NCI-H345 treated with DMSO at 0.1 percent for 48 hours (cell line): ENCODE results near the gene ACY1.

Experiments used
- DNase-seq: peaks from one replicate; lab custom pipeline; 2025; ENCODE audit not compliant: unreplicated experiment; lab: John Stamatoyannopoulos, UW

ACY1 gene

GRCh38 chr3:51962854-51963530 is 20.3 kb upstream of the ACY1 start:
- DNase-seq: no peak

GRCh38 chr3:51963951-51964451 is 19.3 kb upstream of the ACY1 start:
- no peak for DNase-seq

GRCh38 chr3:51964521-51964920 is 18.8 kb upstream of the ACY1 start:
- DNase-seq: no peak

- DNase-seq: no peak
Measured at GRCh38 chr3:51966016-51966415, 17.3 kb upstream of the ACY1 start.

- no peak for DNase-seq
Measured at GRCh38 chr3:51966486-51966885, 16.8 kb upstream of the ACY1 start.

GRCh38 chr3:51966922-51967383 is 16.4 kb upstream of the ACY1 start:
- no peak for DNase-seq

- DNase-seq: no peak
Measured at GRCh38 chr3:51967384-51968169, 15.8 kb upstream of the ACY1 start, which contains the start of gene PCBP4. Gene PCBP4 (minus strand): TSS chr3:51967454. CDS start chr3:51961240, 6,214 bp downstream.

GRCh38 chr3:51968170-51968775 is 15.1 kb upstream of the ACY1 start:
- no peak for DNase-seq

GRCh38 chr3:51968883-51969678 is 14.3 kb upstream of the ACY1 start:
- no peak for DNase-seq

- DNase-seq: no peak
Measured at GRCh38 chr3:51969841-51970240, 13.5 kb upstream of the ACY1 start.

GRCh38 chr3:51970606-51971300 is 12.6 kb upstream of the ACY1 start:
- no peak for DNase-seq

GRCh38 chr3:51971350-51971749 is 12.0 kb upstream of the ACY1 start:
- no peak for DNase-seq

GRCh38 chr3:51974277-51974962 is 8.9 kb upstream of the ACY1 start:
- no peak for DNase-seq

GRCh38 chr3:51974963-51975851 is 8.1 kb upstream of the ACY1 start, which contains the start of gene ABHD14A:
Gene ABHD14A (plus strand): TSS chr3:51975064. CDS start chr3:51975136, 72 bp downstream.
- DNase-seq: no peak

GRCh38 chr3:51975852-51976549 is 7.3 kb upstream of the ACY1 start:
- DNase-seq: no peak

GRCh38 chr3:51977446-51978142 is 5.7 kb upstream of the ACY1 start:
- no peak for DNase-seq

- no peak for DNase-seq
Measured at GRCh38 chr3:51978143-51978502, 5.2 kb upstream of the ACY1 start.

- no peak for DNase-seq
Measured at GRCh38 chr3:51980253-51980652, 3.1 kb upstream of the ACY1 start.
